ENCODE measurements around the gene MEF2A. TPM values are rescaled to one million over a fixed set of nuclear protein-coding genes. Genes with fewer than 3 reads are reported as not detected.

MEF2A gene
- total and polyA plus RNA-seq, 12 donors = 31.2 to 194 (median 167) TPM

- no peak overlapping the region for H3K4me3 ChIP-seq
- WGBS, 2 donors = 83 to 87% methylated on average over 3 of the region's 3 CpGs
- H3K4me1 ChIP-seq = peaks cover 0 to 45% (median 30%) of the 10 kb centered on the region in 9 donors
- DNase-seq = no peak
- peaks cover 0 to 15% (median 3%) of the 10 kb centered on the region in 11 donors for H3K9me3 ChIP-seq
- H3K27ac ChIP-seq = peak overlapping the region in 1 of 10 donors; percentile 19
- peak in 2 of 8 donors; percentile 24 to 49 for ATAC-seq
- intact Hi-C loops (cut with DNase I) = no loop called here
- no peaks in the 10 kb centered on the region for H3K27me3 ChIP-seq
- TF ChIP-seq, protein P1, sequence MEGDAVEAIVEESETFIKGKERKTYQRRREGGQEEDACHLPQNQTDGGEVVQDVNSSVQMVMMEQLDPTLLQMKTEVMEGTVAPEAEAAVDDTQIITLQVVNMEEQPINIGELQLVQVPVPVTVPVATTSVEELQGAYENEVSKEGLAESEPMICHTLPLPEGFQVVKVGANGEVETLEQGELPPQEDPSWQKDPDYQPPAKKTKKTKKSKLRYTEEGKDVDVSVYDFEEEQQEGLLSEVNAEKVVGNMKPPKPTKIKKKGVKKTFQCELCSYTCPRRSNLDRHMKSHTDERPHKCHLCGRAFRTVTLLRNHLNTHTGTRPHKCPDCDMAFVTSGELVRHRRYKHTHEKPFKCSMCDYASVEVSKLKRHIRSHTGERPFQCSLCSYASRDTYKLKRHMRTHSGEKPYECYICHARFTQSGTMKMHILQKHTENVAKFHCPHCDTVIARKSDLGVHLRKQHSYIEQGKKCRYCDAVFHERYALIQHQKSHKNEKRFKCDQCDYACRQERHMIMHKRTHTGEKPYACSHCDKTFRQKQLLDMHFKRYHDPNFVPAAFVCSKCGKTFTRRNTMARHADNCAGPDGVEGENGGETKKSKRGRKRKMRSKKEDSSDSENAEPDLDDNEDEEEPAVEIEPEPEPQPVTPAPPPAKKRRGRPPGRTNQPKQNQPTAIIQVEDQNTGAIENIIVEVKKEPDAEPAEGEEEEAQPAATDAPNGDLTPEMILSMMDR (IDR thresholded peaks at IDR 0.05) = no peak
- peaks cover 0 to 67% (median 8%) of the 10 kb centered on the region in 9 donors for H3K36me3 ChIP-seq
These were observed 79.8 kb downstream of the MEF2A start for GRCh38 chr15:99645543-99645935.

- Histone ChIP-seq H3K4me1 (peaks cover 0 to 45% (median 33%) of the 10 kb centered on the region in 9 donors), H3K9me3 (peaks cover 0 to 15% (median 3%) of the 10 kb centered on the region in 11 donors), H3K27ac (no peak overlapping the region), H3K4me3 (no peak overlapping the region), H3K36me3 (peaks cover 0 to 67% (median 8%) of the 10 kb centered on the region in 9 donors), H3K27me3 (no peaks in the 10 kb centered on the region)
- intact Hi-C loops (cut with DNase I) = no loop called here
- DNase-seq (no peak), ATAC-seq (no peak)
- TF ChIP-seq, protein P1 (IDR thresholded peaks at IDR 0.05) = no peak
These were observed 80.2 kb downstream of the MEF2A start for GRCh38 chr15:99645951-99646350.

- Histone ChIP-seq H3K27me3 (no peaks in the 10 kb centered on the region), H3K9me3 (peaks cover 0 to 13% (median 3%) of the 10 kb centered on the region in 11 donors), H3K36me3 (peaks cover 0 to 62% (median 8%) of the 10 kb centered on the region in 9 donors), H3K4me1 (peaks cover 0 to 20% (median 3%) of the 10 kb centered on the region in 9 donors), H3K4me3 (no peak overlapping the region), H3K27ac (no peak overlapping the region)
- intact Hi-C loops (cut with DNase I) = loop anchor here in 1 of 10 donors (10.0 kb wide), 1 partner anchor 76 kb away; no protein-coding TSS in a partner anchor
- TF ChIP-seq, protein P1 (IDR thresholded peaks at IDR 0.05) = no peak
- DNase-seq (no peak), ATAC-seq (peak in 3 of 8 donors; percentile 44 to 58 (median 44))
- WGBS, 2 donors = 91 to 93% methylated on average over 6 of the region's 6 CpGs
These were observed 85.4 kb downstream of the MEF2A start for GRCh38 chr15:99651023-99651807.

DNA sequence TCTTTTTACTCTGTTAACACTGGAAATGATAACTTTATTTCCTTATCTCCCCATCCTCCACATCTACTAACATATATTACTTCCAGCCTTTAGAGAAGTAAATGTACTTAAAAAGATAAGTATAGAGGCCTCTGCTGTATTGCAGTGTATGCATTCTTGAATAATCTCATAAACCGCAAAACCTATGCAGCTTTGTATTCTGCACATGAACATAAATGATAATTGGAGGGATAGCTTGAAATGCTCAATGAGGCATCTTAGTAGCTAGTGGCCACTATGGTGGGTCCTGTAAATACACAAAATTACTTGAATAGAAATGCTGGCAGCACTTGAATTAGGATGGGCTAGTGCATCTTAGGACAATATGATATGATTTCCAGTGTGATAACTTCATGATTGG, 90.4 kb downstream of the MEF2A start:
- intact Hi-C loops (cut with DNase I) = loop anchor here in 1 of 10 donors (10.0 kb wide), 1 partner anchor 81 kb away; no protein-coding TSS in a partner anchor
- ATAC-seq (no peak), DNase-seq (no peak)
- Histone ChIP-seq H3K4me3 (no peak overlapping the region), H3K27ac (no peak overlapping the region), H3K36me3 (peaks cover 0 to 25% (median 0%) of the 10 kb centered on the region in 9 donors), H3K27me3 (no peaks in the 10 kb centered on the region), H3K4me1 (peaks cover 0 to 47% (median 16%) of the 10 kb centered on the region in 9 donors), H3K9me3 (no peaks in the 10 kb centered on the region)
- TF ChIP-seq, protein P1 (IDR thresholded peaks at IDR 0.05) = no peak
- 93 to 94% methylated on average over 1 of the region's 1 CpG for WGBS, 2 donors
